ENCODE measurements around the gene RPS15.

RPS15 gene

GRCh38 chr19:1420590-1420989, 17.6 kb upstream of the RPS15 start:
- DNase-seq, result no peak

- DNase-seq, result no peak
These were observed 16.8 kb upstream of the RPS15 start for GRCh38 chr19:1421218-1421957.

GRCh38 chr19:1421958-1422305, 16.3 kb upstream of the RPS15 start:
- DNase-seq, result no peak

- no peak for DNase-seq
These were observed 15.8 kb upstream of the RPS15 start for GRCh38 chr19:1422360-1422759.

- DNase-seq, result no peak
These were observed 15.3 kb upstream of the RPS15 start for GRCh38 chr19:1422943-1423342.

- no peak for DNase-seq
These were observed 14.6 kb upstream of the RPS15 start for GRCh38 chr19:1423436-1424191.

- no peak for DNase-seq
These were observed 13.8 kb upstream of the RPS15 start for GRCh38 chr19:1424192-1424955.

GRCh38 chr19:1425102-1425837, 12.9 kb upstream of the RPS15 start:
- no peak for DNase-seq

GRCh38 chr19:1425902-1426301, 12.3 kb upstream of the RPS15 start:
- no peak for DNase-seq

- no peak for DNase-seq
These were observed 11.5 kb upstream of the RPS15 start for GRCh38 chr19:1426736-1427135.

- DNase-seq, result no peak
These were observed 10.8 kb upstream of the RPS15 start for GRCh38 chr19:1427221-1427920.

GRCh38 chr19:1428738-1429391, 9.3 kb upstream of the RPS15 start:
- no peak for DNase-seq

GRCh38 chr19:1429750-1430149, 8.4 kb upstream of the RPS15 start:
- no peak for DNase-seq

GRCh38 chr19:1430246-1430645, 8.0 kb upstream of the RPS15 start:
- no peak for DNase-seq

- DNase-seq, result no peak
These were observed 6.3 kb upstream of the RPS15 start for GRCh38 chr19:1431759-1432506.

GRCh38 chr19:1432507-1432887, 5.7 kb upstream of the RPS15 start:
- DNase-seq, result no peak

- DNase-seq, result no peak
These were observed 4.8 kb upstream of the RPS15 start for GRCh38 chr19:1433119-1434039.

GRCh38 chr19:1434040-1434366, 4.2 kb upstream of the RPS15 start:
- DNase-seq, result no peak

GRCh38 chr19:1434577-1435060, 3.6 kb upstream of the RPS15 start:
- no peak for DNase-seq

GRCh38 chr19:1435378-1435989, 2.7 kb upstream of the RPS15 start:
- no peak for DNase-seq

Measured in GOT3 (cell line).